Uterus (tissue), 4 donors: ENCODE results near the gene DERL3. TPM values are rescaled to one million over a fixed set of nuclear protein-coding genes. Genes with fewer than 3 reads are reported as not detected.

Experiments
- DNase-seq, 2 donors: peaks; one replicate each; pipeline ENCODE4 v3.0.0-alpha.2; 2019 to 2020
- H3K27ac ChIP-seq, 2 donors: fragments of 200-600 bp; sonication (generic); 1 replicate in 1 of 2; 2 replicates in 1 of 2; pipeline ENCODE4 v1.5.1; 2016 to 2018
- H3K27me3 ChIP-seq, 2 donors: fragments of 200-600 bp; sonication (generic); one replicate each; pipeline ENCODE4 v1.5.1; 2018 to 2019; ENCODE audit warnings: control low read depth in 1 of 2
- H3K36me3 ChIP-seq, 2 donors: fragments of 200-600 bp; sonication (generic); one replicate each; pipeline ENCODE4 v1.5.1; 2019; ENCODE audit warnings: control low read depth in 1 of 2
- H3K4me1 ChIP-seq, 2 donors: fragments of 200-600 bp; sonication (generic); one replicate each; pipeline ENCODE4 v1.5.1; 2018 to 2019; ENCODE audit warnings: control low read depth in 1 of 2
- H3K4me3 ChIP-seq, 2 donors: fragments of 200-600 bp; sonication (generic); 1 replicate in 1 of 2; 2 replicates in 1 of 2; pipeline ENCODE4 v1.5.1; 2018 to 2019; ENCODE audit warnings: mild to moderate bottlenecking in 1 of 2
- H3K9me3 ChIP-seq, 2 donors: fragments of 200-600 bp; sonication (generic); one replicate each; pipeline ENCODE4 v1.5.1; 2019; ENCODE audit warnings: control low read depth in 1 of 2
- CTCF ChIP-seq, 4 experiments: fragments of 200-600 bp in 2 of 4; fragments of 450-650 bp in 2 of 4; sonication (generic) in 2 of 4; IDR thresholded peaks; one replicate each; pipeline ENCODE4 v1.5.1; 2016 to 2019; ENCODE audit warnings: antibody characterized with exemption in 4 of 4, mild to moderate bottlenecking in 2 of 4, moderate library complexity in 1 of 4
- POLR2A ChIP-seq, 2 donors: fragments of 450-650 bp; IDR thresholded peaks; one replicate each; pipeline ENCODE4 v1.6.1; 2016; ENCODE audit warnings: antibody characterized with exemption in 2 of 2, mild to moderate bottlenecking in 1 of 2, moderate library complexity in 1 of 2
- intact Hi-C: fragments of 100-400 bp; cut with DNase I; formaldehyde crosslinking; loops from one replicate; pipeline ENCODE4 v1.15.1; 2023; ENCODE audit warnings: low total_unique reads
- total RNA-seq, 4 donors: library from RNA; depleted of rRNA in 3 of 4; stranded (reverse); fragments of >200 nt in 3 of 4; gene quantifications; one replicate each; pipeline versions ENCODE4 v1.1.0 to v1.2.4, GENCODE V29; 2014 to 2023
- donor health status: DM: yes; HTN: yes; CAD: no.

The DERL3 gene
- total RNA-seq, 4 donors from 2014 or later = 0.95 to 1.2 TPM; not detected in 2

- DNase-seq = no peak
- no peak for TF ChIP-seq POLR2A (IDR thresholded peaks at IDR 0.05)
- no peak for TF ChIP-seq CTCF (IDR thresholded peaks at IDR 0.05)
- Histone ChIP-seq H3K36me3 (no peaks in the 10 kb centered on the region), H3K27ac (no peak overlapping the region), H3K27me3 (no peaks in the 10 kb centered on the region), H3K9me3 (no peaks in the 10 kb centered on the region), H3K4me3 (no peak overlapping the region), H3K4me1 (peaks cover 0 to 2% of the 10 kb centered on the region in 2 donors)
- intact Hi-C loops = no loop called here
These were observed 5.6 kb downstream of the DERL3 start for GRCh38 chr22:23833017-23833751.

GRCh38 chr22:23832226-23833016 lies 6.4 kb downstream of the DERL3 start:
- intact Hi-C loops = no loop called here
- TF ChIP-seq POLR2A (IDR thresholded peaks at IDR 0.05) (no peak), CTCF (IDR thresholded peaks at IDR 0.05) (no peak)
- no peaks in the 10 kb centered on the region for H3K36me3 ChIP-seq

GRCh38 chr22:23831781-23832180 lies 7.0 kb downstream of the DERL3 start:
- Histone ChIP-seq H3K4me3 (no peak overlapping the region), H3K4me1 (no peaks in the 10 kb centered on the region), H3K27me3 (no peaks in the 10 kb centered on the region), H3K27ac (no peak overlapping the region), H3K9me3 (no peaks in the 10 kb centered on the region), H3K36me3 (no peaks in the 10 kb centered on the region)
- TF ChIP-seq CTCF (IDR thresholded peaks at IDR 0.05) = no peak
- no peak for DNase-seq
- intact Hi-C loops = no loop called here

More at GRCh38 chr22:23832226-23833016, 6.4 kb downstream of the DERL3 start:
- Histone ChIP-seq H3K27ac (no peak overlapping the region), H3K27me3 (no peaks in the 10 kb centered on the region), H3K4me1 (no peaks in the 10 kb centered on the region), H3K9me3 (no peaks in the 10 kb centered on the region), H3K4me3 (no peak overlapping the region)
- no peak for DNase-seq

GRCh38 chr22:23831261-23831660 lies 7.5 kb downstream of the DERL3 start:
- H3K27me3 ChIP-seq = no peaks in the 10 kb centered on the region
- intact Hi-C loops = no loop called here
- no peak overlapping the region for H3K4me3 ChIP-seq
- DNase-seq = no peak
- no peaks in the 10 kb centered on the region for H3K9me3 ChIP-seq
- H3K4me1 ChIP-seq = no peaks in the 10 kb centered on the region
- no peak for TF ChIP-seq POLR2A (IDR thresholded peaks at IDR 0.05)
- TF ChIP-seq CTCF (IDR thresholded peaks at IDR 0.05) = no peak
- H3K36me3 ChIP-seq = no peaks in the 10 kb centered on the region
- no peak overlapping the region for H3K27ac ChIP-seq

GRCh38 chr22:23829845-23830372 lies 8.9 kb downstream of the DERL3 start:
- intact Hi-C loops = no loop called here
- H3K4me1 ChIP-seq = no peaks in the 10 kb centered on the region
- H3K27ac ChIP-seq = no peak overlapping the region
- H3K27me3 ChIP-seq = no peaks in the 10 kb centered on the region
- no peak for TF ChIP-seq POLR2A (IDR thresholded peaks at IDR 0.05)
- TF ChIP-seq CTCF (IDR thresholded peaks at IDR 0.05) = no peak
- no peak for DNase-seq
- no peaks in the 10 kb centered on the region for H3K9me3 ChIP-seq
- no peaks in the 10 kb centered on the region for H3K36me3 ChIP-seq
- no peak overlapping the region for H3K4me3 ChIP-seq
